SK-N-SH (cell line): ENCODE results near the gene SLC8A1. TPM values are rescaled to one million over a fixed set of nuclear protein-coding genes. Genes with fewer than 3 reads are reported as not detected.

Source experiments
- CTCF ChIA-PET: fragments of 300-600, 350-600 bp; formaldehyde crosslinking; extraction: SDS; loops from one replicate; lab custom pipeline; 2021; lab: Yijun Ruan, JAX
- POLR2A ChIA-PET: fragments of 350-600 bp; sonication (Branson Sonifier 250); formaldehyde crosslinking; extraction: SDS; loops from one replicate; lab custom pipeline; 2020; ENCODE audit warnings: antibody characterized with exemption, inconsistent platforms; lab: Yijun Ruan, JAX
- DNase-seq: peaks from one replicate; pipeline ENCODE4 v3.0.0; 2012
- H2AFZ ChIP-seq: fragments of 200-600 bp; sonication (generic); 2 replicates; pipeline ENCODE4 v1.8.1; 2016; ENCODE audit warnings: antibody characterized with exemption, mild to moderate bottlenecking, low read depth
- H3F3A ChIP-seq: fragments of 200-600 bp; sonication (generic); replicated peaks from 2 replicates; pipeline ENCODE3; 2016; ENCODE audit warnings: antibody characterized with exemption, mild to moderate bottlenecking; ENCODE audit not compliant: insufficient read depth
- H3K27ac ChIP-seq, 2 experiments: fragments of 200-500 bp in 1 of 2; fragments of 200-600 bp in 1 of 2; sonication (Bioruptor generic) in 1 of 2; sonication (generic), shearing (Covaris generic) in 1 of 2; 2 replicates each; pipeline versions ENCODE4 v1.5.1 to v1.6.1; 2014 to 2016; ENCODE audit warnings: low read depth in 2 of 2, inconsistent platforms in 1 of 2, low read length in 1 of 2, mild to moderate bottlenecking in 1 of 2, mixed read lengths in 1 of 2
- H3K27me3 ChIP-seq: fragments of 200-600 bp; sonication (generic), shearing (Covaris generic); 2 replicates; pipeline ENCODE4 v1.6.1; 2016; ENCODE audit warnings: mixed run types; ENCODE audit not compliant: insufficient read depth
- H3K36me3 ChIP-seq, 2 experiments: fragments of 200-500 bp in 1 of 2; fragments of 200-600 bp in 1 of 2; sonication (Bioruptor generic) in 1 of 2; sonication (generic) in 1 of 2; replicated peaks in 1 of 2; 2 replicates each; pipeline versions ENCODE3 to v1.5.1; 2014 to 2016; ENCODE audit warnings: low read length in 1 of 2, mild to moderate bottlenecking in 1 of 2; ENCODE audit not compliant: insufficient read depth in 2 of 2, control insufficient read depth in 1 of 2
- H3K4me1 ChIP-seq, 2 experiments: fragments of 200-500 bp in 1 of 2; fragments of 200-600 bp in 1 of 2; sonication (Bioruptor generic) in 1 of 2; sonication (generic), shearing (Covaris generic) in 1 of 2; 2 replicates each; pipeline versions ENCODE4 v1.5.1 to v1.6.1; 2014 to 2016; ENCODE audit warnings: low read depth in 1 of 2, low read length in 1 of 2, mixed run types in 1 of 2; ENCODE audit not compliant: insufficient read depth in 2 of 2, control insufficient read depth in 1 of 2
- H3K4me2 ChIP-seq: fragments of 200-600 bp; sonication (generic), shearing (Covaris generic); 2 replicates; pipeline ENCODE4 v1.6.1; 2017; ENCODE audit warnings: mixed run types
- H3K4me3 ChIP-seq, 2 experiments: fragments of 200-500 bp in 1 of 2; fragments of 200-600 bp in 1 of 2; sonication (Bioruptor generic) in 1 of 2; sonication (generic), shearing (Covaris generic) in 1 of 2; 2 replicates each; pipeline versions ENCODE4 v1.5.1 to v1.8.1; 2014 to 2016; ENCODE audit warnings: low read depth in 2 of 2, inconsistent platforms in 1 of 2, low read length in 1 of 2, mild to moderate bottlenecking in 1 of 2, mixed read lengths in 1 of 2, moderate library complexity in 1 of 2
- H3K79me2 ChIP-seq: fragments of 200-600 bp; sonication (generic); 2 replicates; pipeline ENCODE4 v1.8.1; 2017; ENCODE audit warnings: mild to moderate bottlenecking; ENCODE audit not compliant: insufficient read depth
- H3K9ac ChIP-seq: fragments of 200-600 bp; sonication (generic); 2 replicates; pipeline ENCODE4 v1.6.1; 2017; ENCODE audit warnings: mixed run types
- H3K9me2 ChIP-seq: fragments of 200-600 bp; sonication (generic); 2 replicates; pipeline ENCODE4 v1.6.1; 2017; ENCODE audit warnings: mixed run types
- H3K9me3 ChIP-seq: fragments of 200-600 bp; sonication (generic); 2 replicates; pipeline ENCODE4 v1.6.1; 2017; ENCODE audit warnings: mixed run types, mild to moderate bottlenecking, moderate library complexity
- H4K20me1 ChIP-seq: fragments of 200-600 bp; sonication (generic); 2 replicates; pipeline ENCODE4 v1.6.1; 2017; ENCODE audit warnings: mild to moderate bottlenecking, mixed run types; ENCODE audit not compliant: insufficient read depth
- CHD2 ChIP-seq: fragments of 150-350 bp; IDR thresholded peaks from 2 replicates; pipeline ENCODE4 v1.6.1; 2018; ENCODE audit warnings: low read length; ENCODE audit not compliant: partially characterized antibody
- ELF1 ChIP-seq: IDR thresholded peaks from 2 replicates; pipeline ENCODE4 v1.4.0; 2012
- EP300 ChIP-seq, 2 experiments: IDR thresholded peaks; 2 replicates each; pipeline versions ENCODE4 v1.4.0 to v1.6.1; 2012; ENCODE audit warnings: borderline replicate concordance in 1 of 2, low read depth in 1 of 2, low read length in 1 of 2
- EZH2phosphoT487 ChIP-seq: fragments of 200-600 bp; sonication (generic); IDR thresholded peaks from 2 replicates; pipeline ENCODE4 v1.6.1; 2017; ENCODE audit warnings: low read depth, mixed run types, mild to moderate bottlenecking, antibody characterized with exemption, moderate library complexity, borderline replicate concordance
- FOXM1 ChIP-seq: IDR thresholded peaks from 2 replicates; pipeline ENCODE4 v1.4.0; 2012; ENCODE audit warnings: low read depth, mild to moderate bottlenecking
- GATA2 ChIP-seq: sonication (generic); formaldehyde crosslinking; IDR thresholded peaks from 2 replicates; pipeline ENCODE4 v1.5.0; 2020; ENCODE audit warnings: mild to moderate bottlenecking, missing genetic modification reagents
- JUND ChIP-seq: IDR thresholded peaks from 2 replicates; pipeline ENCODE4 v1.4.0; 2012
- NFIC ChIP-seq: IDR thresholded peaks from 2 replicates; pipeline ENCODE4 v1.4.0; 2012; ENCODE audit warnings: borderline replicate concordance
- NRF1 ChIP-seq: IDR thresholded peaks from 2 replicates; pipeline ENCODE4 v1.6.1; 2012; ENCODE audit warnings: low read depth, mild to moderate bottlenecking, low read length
- PBX3 ChIP-seq: IDR thresholded peaks from 2 replicates; pipeline ENCODE4; 2012
- POLR2AphosphoS5 ChIP-seq: IDR thresholded peaks from 2 replicates; pipeline ENCODE4 v1.6.1; 2012; ENCODE audit warnings: low read depth, low read length
- RCOR1 ChIP-seq: fragments of 150-350 bp; IDR thresholded peaks from 2 replicates; pipeline ENCODE4 v1.6.1; 2017; ENCODE audit warnings: antibody characterized with exemption, low read length
- RFX5 ChIP-seq: IDR thresholded peaks from 2 replicates; pipeline ENCODE4 v1.6.1; 2012; ENCODE audit warnings: mild to moderate bottlenecking, improper control_type of control experiment, low read length
- SIN3A ChIP-seq: IDR thresholded peaks from 2 replicates; pipeline ENCODE4 v1.6.1; 2012; ENCODE audit warnings: low read depth, mild to moderate bottlenecking, low read length, moderate library complexity, borderline replicate concordance
- TCF12 ChIP-seq: IDR thresholded peaks from 2 replicates; pipeline ENCODE4 v1.4.0; 2012
- TEAD4 ChIP-seq: IDR thresholded peaks from 2 replicates; pipeline ENCODE4 v1.4.0; 2012; ENCODE audit warnings: mild to moderate bottlenecking, borderline replicate concordance; ENCODE audit not compliant: insufficient read depth
- USF2 ChIP-seq: fragments of 150-350 bp; IDR thresholded peaks from 2 replicates; pipeline ENCODE4 v1.6.1; 2017; ENCODE audit warnings: antibody characterized with exemption, low read length, low read depth, borderline replicate concordance
- YY1 ChIP-seq: IDR thresholded peaks from 2 replicates; pipeline ENCODE4 v1.4.0; 2012; ENCODE audit warnings: low read depth, mild to moderate bottlenecking
- WGBS: methylation state at CpG from one replicate; pipeline ENCODE4 v1.1.6; 2017; ENCODE audit warnings: low lambda C conversion rate; 5-methylcytosine and 5-hydroxymethylcytosine counted together
- polyA plus RNA-seq, 3 experiments: library from polyadenylated mRNA; depleted of rRNA; stranded (reverse); fragments of >200 nt; gene quantifications; 2 replicates each; pipeline ENCODE4 v1.2.3, GENCODE V29; 2012
- TF ChIP-seq, protein P1 (sequence below): IDR thresholded peaks from 2 replicates; pipeline ENCODE4 v1.4.0; 2012; ENCODE audit warnings: low read depth, borderline replicate concordance
- TF ChIP-seq, protein P2 (sequence below): IDR thresholded peaks from 2 replicates; pipeline ENCODE4 v1.4.0; 2012; ENCODE audit warnings: low read depth, borderline replicate concordance

The SLC8A1 gene
- polyA plus RNA-seq, 1 of the 3 experiments (the other 2 are of a cell fraction), result 3.2 TPM

- TF ChIP-seq, protein P1, sequence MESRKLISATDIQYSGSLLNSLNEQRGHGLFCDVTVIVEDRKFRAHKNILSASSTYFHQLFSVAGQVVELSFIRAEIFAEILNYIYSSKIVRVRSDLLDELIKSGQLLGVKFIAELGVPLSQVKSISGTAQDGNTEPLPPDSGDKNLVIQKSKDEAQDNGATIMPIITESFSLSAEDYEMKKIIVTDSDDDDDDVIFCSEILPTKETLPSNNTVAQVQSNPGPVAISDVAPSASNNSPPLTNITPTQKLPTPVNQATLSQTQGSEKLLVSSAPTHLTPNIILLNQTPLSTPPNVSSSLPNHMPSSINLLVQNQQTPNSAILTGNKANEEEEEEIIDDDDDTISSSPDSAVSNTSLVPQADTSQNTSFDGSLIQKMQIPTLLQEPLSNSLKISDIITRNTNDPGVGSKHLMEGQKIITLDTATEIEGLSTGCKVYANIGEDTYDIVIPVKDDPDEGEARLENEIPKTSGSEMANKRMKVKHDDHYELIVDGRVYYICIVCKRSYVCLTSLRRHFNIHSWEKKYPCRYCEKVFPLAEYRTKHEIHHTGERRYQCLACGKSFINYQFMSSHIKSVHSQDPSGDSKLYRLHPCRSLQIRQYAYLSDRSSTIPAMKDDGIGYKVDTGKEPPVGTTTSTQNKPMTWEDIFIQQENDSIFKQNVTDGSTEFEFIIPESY, result no peak
- TF ChIP-seq SIN3A, result no peak
- TF ChIP-seq, all 33 proteins: peak for 0
Measured at GRCh38 chr2:40466935-40467572, 15.2 kb upstream of the SLC8A1 start (continued).

DNA sequence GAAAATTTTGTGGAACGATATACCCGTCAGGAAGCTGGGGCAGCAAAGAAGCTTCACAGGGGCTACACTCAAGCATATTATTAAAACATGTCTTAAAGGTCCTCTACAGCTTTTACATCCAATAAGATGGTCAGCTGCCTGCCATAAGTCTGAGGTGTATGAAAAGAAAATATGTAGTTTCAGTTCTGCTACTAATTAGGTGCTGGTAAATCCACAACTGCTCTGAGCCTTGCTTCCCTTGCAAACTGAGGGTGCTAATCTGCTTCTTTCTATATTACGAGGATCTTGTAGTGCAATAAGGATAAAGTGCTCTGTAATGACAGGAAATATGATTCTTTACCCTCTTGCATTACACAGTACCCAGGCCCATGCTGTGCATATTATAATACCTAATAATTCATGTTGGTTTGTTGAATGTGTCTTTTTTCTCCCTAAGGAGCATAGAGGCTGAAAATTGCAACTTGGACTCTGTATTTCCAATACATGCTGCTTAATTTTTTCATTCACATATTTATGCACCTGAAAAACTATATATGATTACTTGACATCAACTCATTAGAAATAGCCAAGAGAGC is 14.5 kb upstream of the SLC8A1 start:
- Histone ChIP-seq H3K9me3 (no peaks in the 10 kb centered on the region), H3K79me2 (no peaks in the 10 kb centered on the region), H3K4me3 (no peak overlapping the region), H3K4me2 (no peak overlapping the region), H3K36me3 (no peaks in the 10 kb centered on the region), H4K20me1 (no peaks in the 10 kb centered on the region), H3K9me2 (no peaks in the 10 kb centered on the region), H3F3A (no peaks in the 10 kb centered on the region), H3K4me1 (no peaks in the 10 kb centered on the region), H2AFZ (no peak overlapping the region), H3K27me3 (no peaks in the 10 kb centered on the region), H3K27ac (no peak overlapping the region), H3K9ac (no peak overlapping the region)
- POLR2A ChIA-PET, result no interaction called here
- no peak for TF ChIP-seq CHD2
- TF ChIP-seq GATA2 (CRISPR knock-in tag), result no peak
- TF ChIP-seq, protein P2, sequence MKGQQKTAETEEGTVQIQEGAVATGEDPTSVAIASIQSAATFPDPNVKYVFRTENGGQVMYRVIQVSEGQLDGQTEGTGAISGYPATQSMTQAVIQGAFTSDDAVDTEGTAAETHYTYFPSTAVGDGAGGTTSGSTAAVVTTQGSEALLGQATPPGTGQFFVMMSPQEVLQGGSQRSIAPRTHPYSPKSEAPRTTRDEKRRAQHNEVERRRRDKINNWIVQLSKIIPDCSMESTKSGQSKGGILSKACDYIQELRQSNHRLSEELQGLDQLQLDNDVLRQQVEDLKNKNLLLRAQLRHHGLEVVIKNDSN, result no peak
- no peak for TF ChIP-seq TEAD4
- TF ChIP-seq USF2, result no peak
- no peak for TF ChIP-seq POLR2AphosphoS5
- TF ChIP-seq TCF12, result no peak
- no peak for TF ChIP-seq YY1
- no peak for TF ChIP-seq NFIC
- no peak for TF ChIP-seq EZH2phosphoT487
- no peak for TF ChIP-seq NRF1
- TF ChIP-seq ELF1, result no peak
- no peak for TF ChIP-seq FOXM1
- TF ChIP-seq RCOR1, result no peak
- no peak for TF ChIP-seq JUND
- no peak for TF ChIP-seq RFX5
- TF ChIP-seq PBX3, result no peak
- no peak for TF ChIP-seq EP300 (IDR thresholded peaks at IDR 0.05; ENCODE audit: borderline replicate concordance in 1 of 2, low read depth in 1 of 2, low read length in 1 of 2)
- DNase-seq, result no peak
- CTCF ChIA-PET, result interaction anchor here (1.0 to 1.5 kb wide), 4 partner anchors 15 to 1230 kb away, joined by 3 to 6 read pairs (median 4); partner anchors contain the start of gene SLC8A1
- WGBS, result 97% methylated on average over 3 of the region's 3 CpGs
